Measurements from ENCODE around the gene GPHN.

DNA sequence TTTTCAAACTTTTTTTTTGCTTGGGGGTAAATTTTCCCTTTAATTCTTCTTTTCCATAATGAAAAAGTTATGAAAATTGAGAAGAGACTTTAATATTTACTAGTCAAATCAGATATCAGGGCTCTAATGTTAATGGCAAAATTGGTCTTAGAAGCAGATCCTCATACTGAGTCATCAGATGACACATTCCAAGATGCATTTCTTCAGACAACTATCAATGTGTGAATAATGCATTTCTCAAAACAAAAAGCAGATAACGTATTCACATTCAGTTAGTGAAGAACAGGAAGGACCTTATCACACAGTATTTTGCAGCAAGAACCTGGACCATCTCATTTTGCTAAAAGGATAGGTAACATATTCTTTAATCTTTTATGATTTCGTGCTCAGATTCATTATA is 130.7 kb downstream of the GPHN start:
- no peak for TF ChIP-seq EP300 (IDR thresholded peaks at IDR 0.05)
- no peak for TF ChIP-seq POLR2A (IDR thresholded peaks at IDR 0.05)
